ENCODE measurements around the gene C21orf58. TPM values are rescaled to one million over a fixed set of nuclear protein-coding genes. Genes with fewer than 3 reads are reported as not detected.

C21orf58 gene
- total RNA-seq, 1 donor from 2014 or later = 33.4 TPM

DNA sequence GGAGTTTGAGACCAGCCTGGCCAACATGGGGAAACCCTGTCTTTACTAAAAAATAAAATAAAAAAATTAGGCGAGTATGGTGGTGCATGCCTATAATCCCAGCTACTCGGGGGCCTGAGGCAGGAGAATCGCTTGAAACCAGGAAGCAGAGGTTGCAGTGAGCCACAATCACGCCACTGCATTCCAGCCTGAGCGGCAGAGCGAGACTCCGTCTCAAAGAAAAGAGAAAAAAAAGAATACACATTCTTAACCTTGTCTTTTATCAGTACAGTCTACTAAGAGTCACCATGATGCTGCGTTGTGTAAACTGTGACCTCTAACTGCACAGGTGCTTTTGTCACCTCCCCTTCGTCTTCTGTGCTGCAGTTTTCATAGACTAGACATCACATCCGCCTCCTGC lies 37.5 kb upstream of the C21orf58 start:
- Mint-ChIP-seq H3K4me3 (no peak overlapping the region), H3K4me1 (peaks cover 2% of the 10 kb centered on the region), H3K36me3 (ENCODE audit: low read depth) (peaks cover 40% of the 10 kb centered on the region), H3K9me3 (no peaks in the 10 kb centered on the region), H3K27ac (no peak overlapping the region), H3K27me3 (no peaks in the 10 kb centered on the region)
- DNase-seq = no peak
- intact Hi-C loops (cut with micrococcal nuclease) = no loop called here

DNA sequence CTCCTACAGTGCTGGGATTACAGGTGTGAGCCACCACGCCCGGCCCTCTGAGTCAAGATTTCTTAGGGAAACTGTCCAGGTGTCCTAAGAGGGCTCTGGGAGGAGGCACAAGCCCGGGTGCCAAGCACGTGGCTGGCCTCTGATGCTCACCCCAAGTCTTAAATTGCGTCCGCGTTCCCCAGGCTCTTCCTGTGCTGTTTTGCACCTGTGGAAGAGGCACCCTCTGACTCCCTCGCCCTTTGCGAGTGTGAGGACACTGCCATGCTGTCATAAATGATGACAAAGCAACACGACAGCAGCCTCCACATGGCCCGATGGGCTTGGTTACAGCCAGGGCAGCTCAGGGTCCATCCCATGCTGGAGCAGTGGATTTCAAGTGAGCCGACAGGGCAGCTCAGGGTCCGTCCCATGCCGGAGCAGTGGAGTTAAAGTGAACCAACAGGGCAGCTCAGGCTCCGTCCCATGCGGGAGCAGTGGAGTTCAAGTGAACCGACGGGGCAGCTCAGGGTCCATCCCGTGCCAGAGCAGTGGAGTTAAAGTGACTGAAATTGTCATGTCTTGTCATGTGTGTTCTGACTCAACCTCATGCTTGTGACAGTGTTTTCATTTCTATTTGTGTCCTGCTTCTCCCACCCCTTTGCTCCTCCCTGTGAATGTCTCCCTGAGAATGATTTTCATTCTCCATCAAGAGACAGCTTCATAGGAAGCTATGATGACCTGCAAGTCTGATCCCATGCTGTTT lies 34.2 kb upstream of the C21orf58 start:
- H3K9me3 Mint-ChIP-seq = no peaks in the 10 kb centered on the region
- no peak overlapping the region for H3K4me3 Mint-ChIP-seq
- intact Hi-C loops (cut with micrococcal nuclease) = no loop called here
- DNase-seq = no peak
- H3K4me1 Mint-ChIP-seq = no peaks in the 10 kb centered on the region
- H3K36me3 Mint-ChIP-seq (ENCODE audit: low read depth) = peaks cover 39% of the 10 kb centered on the region
- H3K27ac Mint-ChIP-seq = no peak overlapping the region
- H3K27me3 Mint-ChIP-seq = no peaks in the 10 kb centered on the region

DNA sequence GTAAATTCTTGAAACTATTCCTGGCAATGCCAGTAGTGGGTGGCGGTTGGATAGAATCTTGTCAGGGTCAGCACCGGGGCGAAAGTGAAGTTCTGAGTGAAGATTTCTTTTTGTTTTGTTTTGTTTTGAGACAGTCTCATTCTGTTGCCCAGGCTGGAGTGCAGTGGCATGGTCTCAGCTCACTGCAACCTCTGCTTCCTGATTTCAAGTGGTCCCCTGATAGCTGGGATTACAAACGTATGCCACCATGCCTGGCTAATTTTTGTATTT lies 33.6 kb upstream of the C21orf58 start:
- Mint-ChIP-seq H3K4me1 (no peaks in the 10 kb centered on the region), H3K4me3 (no peak overlapping the region), H3K9me3 (no peaks in the 10 kb centered on the region), H3K27me3 (no peaks in the 10 kb centered on the region), H3K36me3 (ENCODE audit: low read depth) (peaks cover 37% of the 10 kb centered on the region), H3K27ac (no peak overlapping the region)
- no peak for DNase-seq
- intact Hi-C loops (cut with micrococcal nuclease) = no loop called here

DNA sequence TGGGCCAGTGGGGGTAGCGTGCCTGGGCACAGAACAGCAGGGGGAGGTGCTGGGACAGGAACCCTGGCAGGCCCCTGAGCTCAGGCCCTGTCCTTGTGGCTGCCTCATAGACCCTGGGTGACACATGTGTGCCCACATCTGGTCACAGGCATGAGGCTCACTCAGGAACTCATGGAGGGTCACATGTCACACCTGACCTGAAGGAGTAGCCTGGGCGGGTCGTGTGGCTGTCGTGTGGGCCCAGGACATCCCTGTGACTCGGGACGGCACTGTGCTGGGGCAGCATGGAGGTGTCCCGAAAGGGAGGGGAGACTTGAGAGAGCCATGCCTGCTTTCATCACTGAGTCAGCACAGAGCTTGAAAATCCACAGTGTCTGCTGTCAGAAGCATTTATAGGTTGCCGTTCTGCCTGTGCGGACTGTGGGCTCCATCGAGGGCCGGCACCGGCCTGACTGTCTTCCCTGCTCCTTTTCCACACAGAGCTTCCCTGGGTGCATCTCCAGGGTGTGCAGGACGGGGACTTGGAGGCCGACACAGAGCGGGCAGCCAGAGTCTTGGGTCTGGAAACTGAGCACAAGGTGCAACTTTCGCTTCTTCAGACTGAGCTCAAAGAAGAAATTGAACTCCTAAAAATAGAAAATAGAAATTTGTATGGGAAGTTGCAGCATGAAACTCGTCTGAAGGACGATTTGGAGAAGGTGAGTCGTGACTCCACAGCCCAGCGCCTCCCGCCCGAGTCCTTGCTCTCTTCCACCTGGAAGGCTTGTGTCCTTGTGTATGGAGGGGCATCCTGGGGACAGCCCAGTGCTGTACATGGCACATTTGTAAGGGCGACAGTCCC lies 33.0 kb upstream of the C21orf58 start:
- H3K27me3 Mint-ChIP-seq = no peaks in the 10 kb centered on the region
- no peak for DNase-seq
- no peaks in the 10 kb centered on the region for H3K4me1 Mint-ChIP-seq
- intact Hi-C loops (cut with micrococcal nuclease) = no loop called here
- H3K27ac Mint-ChIP-seq = no peak overlapping the region
- no peak overlapping the region for H3K4me3 Mint-ChIP-seq
- peaks cover 34% of the 10 kb centered on the region for H3K36me3 Mint-ChIP-seq (ENCODE audit: low read depth)
- no peaks in the 10 kb centered on the region for H3K9me3 Mint-ChIP-seq

DNA sequence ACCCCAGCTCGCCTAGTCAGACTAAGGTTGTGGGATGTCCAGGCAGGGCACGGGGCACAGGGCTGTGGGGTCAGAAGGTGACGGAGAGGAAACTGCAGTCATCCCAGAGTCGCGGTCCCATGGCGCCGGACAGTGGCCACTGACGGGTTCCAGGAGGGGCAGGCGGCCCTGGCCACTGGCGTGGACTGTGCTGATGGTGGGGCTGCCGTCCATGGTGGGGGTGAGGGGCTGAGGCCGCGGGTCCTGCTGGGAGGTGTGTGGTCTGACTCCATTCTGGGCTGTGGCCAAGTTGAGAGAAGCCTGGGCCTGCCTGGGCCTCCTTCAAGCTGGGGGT lies 32.3 kb upstream of the C21orf58 start:
- Mint-ChIP-seq H3K9me3 (no peaks in the 10 kb centered on the region), H3K4me3 (no peak overlapping the region), H3K27ac (no peak overlapping the region), H3K27me3 (no peaks in the 10 kb centered on the region), H3K36me3 (ENCODE audit: low read depth) (peaks cover 36% of the 10 kb centered on the region), H3K4me1 (no peaks in the 10 kb centered on the region)
- DNase-seq = no peak
- intact Hi-C loops (cut with micrococcal nuclease) = no loop called here

DNA sequence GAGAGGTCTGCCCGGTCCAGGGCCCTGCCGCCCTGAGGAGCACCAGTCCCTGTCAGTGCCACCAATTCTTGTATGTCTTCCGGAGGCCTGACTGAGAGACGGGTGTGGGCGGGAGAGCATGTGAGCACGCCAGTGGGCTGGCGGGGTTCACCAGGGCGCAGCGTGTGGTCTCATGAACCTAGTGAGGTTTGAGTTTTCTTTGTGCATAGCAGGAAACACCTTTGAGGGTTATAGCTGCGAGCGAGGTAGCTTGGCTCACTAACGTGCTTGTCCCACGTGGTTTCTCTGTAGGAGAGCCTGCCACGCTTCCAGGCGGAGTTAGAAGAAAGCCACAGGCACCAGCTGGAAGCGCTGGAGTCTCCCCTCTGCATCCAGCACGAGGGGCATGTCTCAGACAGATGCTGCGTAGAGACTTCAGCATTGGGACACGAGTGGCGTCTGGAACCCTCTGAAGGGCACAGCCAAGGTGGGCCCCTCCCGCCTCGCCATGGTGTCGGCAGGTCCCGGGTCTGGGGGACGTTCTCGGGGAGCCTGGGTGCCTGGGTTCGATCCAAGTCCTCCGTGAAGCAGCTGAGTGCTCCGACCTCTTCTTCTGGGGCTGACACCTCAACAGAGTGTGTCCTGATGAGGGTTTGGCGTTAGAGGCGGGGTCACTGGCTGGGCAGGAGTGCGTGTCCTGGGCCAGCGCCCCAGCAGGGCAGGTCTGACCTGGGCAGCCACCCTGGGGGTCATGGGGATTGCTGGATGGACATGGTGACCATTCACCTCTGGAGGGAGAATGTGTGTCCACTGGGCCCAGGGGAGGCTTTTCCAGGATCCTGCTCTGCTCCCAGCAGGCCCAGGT lies 31.7 kb upstream of the C21orf58 start:
- Mint-ChIP-seq H3K9me3 (no peaks in the 10 kb centered on the region), H3K4me1 (no peaks in the 10 kb centered on the region), H3K27me3 (no peaks in the 10 kb centered on the region), H3K4me3 (no peak overlapping the region), H3K27ac (no peak overlapping the region), H3K36me3 (ENCODE audit: low read depth) (peaks cover 34% of the 10 kb centered on the region)
- intact Hi-C loops (cut with micrococcal nuclease) = no loop called here
- DNase-seq = no peak

DNA sequence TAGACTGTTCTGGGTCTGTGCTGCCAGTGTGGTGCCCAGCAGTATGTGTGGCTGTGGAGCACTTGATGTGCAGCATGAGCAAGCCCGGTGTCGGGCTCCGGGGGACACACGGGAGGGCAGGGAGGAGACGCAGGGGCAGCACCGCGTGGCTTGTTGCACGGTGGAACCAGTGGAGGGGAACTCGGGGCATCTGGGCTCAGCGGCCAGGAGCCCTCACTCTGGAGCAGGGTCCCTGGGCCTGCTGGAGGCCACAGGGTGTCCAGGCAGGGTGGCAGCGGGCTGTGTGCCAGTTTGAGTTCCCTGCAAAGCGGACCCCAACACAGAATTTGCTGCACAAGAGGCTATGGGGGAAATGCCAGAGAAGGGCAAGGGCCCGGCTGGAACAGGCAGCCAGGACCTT lies 30.8 kb upstream of the C21orf58 start:
- peaks cover 39% of the 10 kb centered on the region for H3K36me3 Mint-ChIP-seq (ENCODE audit: low read depth)
- H3K4me3 Mint-ChIP-seq = no peak overlapping the region
- H3K4me1 Mint-ChIP-seq = no peaks in the 10 kb centered on the region
- no peaks in the 10 kb centered on the region for H3K27me3 Mint-ChIP-seq
- no peak for DNase-seq
- intact Hi-C loops (cut with micrococcal nuclease) = no loop called here
- H3K9me3 Mint-ChIP-seq = no peaks in the 10 kb centered on the region
- no peak overlapping the region for H3K27ac Mint-ChIP-seq

DNA sequence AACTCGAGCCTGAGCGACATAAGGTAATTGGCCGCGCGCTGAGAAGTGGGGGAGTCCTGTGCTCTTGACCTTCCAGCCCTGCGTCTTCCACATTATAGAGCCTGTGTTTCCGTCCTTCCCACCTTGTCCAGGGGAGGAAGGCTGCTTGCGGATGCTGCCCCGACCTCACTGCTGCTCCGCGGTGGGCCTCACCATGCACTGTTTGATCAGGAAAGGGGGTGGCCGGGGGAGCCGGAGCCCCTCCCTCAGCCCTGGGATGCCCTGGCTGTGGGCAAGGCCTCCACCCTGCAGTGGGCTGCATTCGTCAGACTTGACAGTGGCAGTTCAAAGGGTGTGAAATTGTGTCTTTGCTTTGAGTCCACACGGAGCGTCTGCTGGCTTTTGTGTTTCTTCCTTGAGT lies 30.4 kb upstream of the C21orf58 start:
- Mint-ChIP-seq H3K4me3 (no peak overlapping the region), H3K9me3 (no peaks in the 10 kb centered on the region), H3K27me3 (no peaks in the 10 kb centered on the region), H3K27ac (no peak overlapping the region), H3K4me1 (no peaks in the 10 kb centered on the region), H3K36me3 (ENCODE audit: low read depth) (peaks cover 42% of the 10 kb centered on the region)
- intact Hi-C loops (cut with micrococcal nuclease) = no loop called here
- DNase-seq = no peak

DNA sequence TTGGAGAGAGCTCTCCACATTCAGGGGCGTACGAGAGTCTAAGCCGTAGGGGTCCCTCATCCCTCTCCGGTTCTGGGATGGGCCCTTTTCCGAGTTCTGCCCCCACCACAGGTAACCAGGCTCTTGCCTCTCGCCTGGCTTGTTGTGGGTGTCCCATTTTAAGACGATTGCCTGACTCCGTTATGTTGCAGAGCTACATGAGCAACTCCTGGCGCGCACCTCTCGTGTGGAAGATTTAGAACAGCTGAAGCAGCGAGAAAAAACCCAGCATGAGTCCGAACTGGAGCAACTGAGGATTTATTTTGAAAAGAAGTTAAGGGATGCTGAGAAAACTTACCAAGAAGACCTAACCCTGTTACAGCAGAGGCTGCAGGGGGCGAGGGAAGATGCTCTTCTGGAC lies 29.2 kb upstream of the C21orf58 start:
- H3K4me1 Mint-ChIP-seq = no peaks in the 10 kb centered on the region

DNA sequence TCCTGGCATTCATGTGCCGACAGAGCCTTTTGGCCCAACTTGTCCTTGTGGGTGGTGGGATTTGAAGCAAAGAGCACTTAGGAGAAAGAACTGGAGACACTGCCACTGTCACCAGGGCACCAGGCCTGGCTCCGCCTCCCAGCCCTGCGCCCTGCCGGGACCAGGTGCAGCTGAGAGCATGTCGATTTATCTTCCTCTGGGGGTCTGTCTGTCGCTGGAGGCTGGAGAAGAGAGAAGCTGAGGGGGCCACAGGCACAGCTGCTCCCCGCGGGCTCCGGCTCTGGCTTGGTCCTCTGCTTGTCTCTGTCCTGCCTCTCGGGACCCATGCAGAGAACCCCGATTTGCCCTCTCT lies 28.5 kb upstream of the C21orf58 start:
- intact Hi-C loops (cut with micrococcal nuclease) = no loop called here
- no peak for DNase-seq
- no peak overlapping the region for H3K27ac Mint-ChIP-seq
- peaks cover 45% of the 10 kb centered on the region for H3K36me3 Mint-ChIP-seq (ENCODE audit: low read depth)
- H3K4me3 Mint-ChIP-seq = no peak overlapping the region
- H3K9me3 Mint-ChIP-seq = no peaks in the 10 kb centered on the region
- no peaks in the 10 kb centered on the region for H3K27me3 Mint-ChIP-seq
- H3K4me1 Mint-ChIP-seq = no peaks in the 10 kb centered on the region

More for the DNA sequence above, 29.2 kb upstream of the C21orf58 start:
- no peak for DNase-seq
- Mint-ChIP-seq H3K27ac (no peak overlapping the region), H3K4me3 (no peak overlapping the region), H3K27me3 (no peaks in the 10 kb centered on the region), H3K9me3 (no peaks in the 10 kb centered on the region), H3K36me3 (ENCODE audit: low read depth) (peaks cover 46% of the 10 kb centered on the region)
- intact Hi-C loops (cut with micrococcal nuclease) = no loop called here

DNA sequence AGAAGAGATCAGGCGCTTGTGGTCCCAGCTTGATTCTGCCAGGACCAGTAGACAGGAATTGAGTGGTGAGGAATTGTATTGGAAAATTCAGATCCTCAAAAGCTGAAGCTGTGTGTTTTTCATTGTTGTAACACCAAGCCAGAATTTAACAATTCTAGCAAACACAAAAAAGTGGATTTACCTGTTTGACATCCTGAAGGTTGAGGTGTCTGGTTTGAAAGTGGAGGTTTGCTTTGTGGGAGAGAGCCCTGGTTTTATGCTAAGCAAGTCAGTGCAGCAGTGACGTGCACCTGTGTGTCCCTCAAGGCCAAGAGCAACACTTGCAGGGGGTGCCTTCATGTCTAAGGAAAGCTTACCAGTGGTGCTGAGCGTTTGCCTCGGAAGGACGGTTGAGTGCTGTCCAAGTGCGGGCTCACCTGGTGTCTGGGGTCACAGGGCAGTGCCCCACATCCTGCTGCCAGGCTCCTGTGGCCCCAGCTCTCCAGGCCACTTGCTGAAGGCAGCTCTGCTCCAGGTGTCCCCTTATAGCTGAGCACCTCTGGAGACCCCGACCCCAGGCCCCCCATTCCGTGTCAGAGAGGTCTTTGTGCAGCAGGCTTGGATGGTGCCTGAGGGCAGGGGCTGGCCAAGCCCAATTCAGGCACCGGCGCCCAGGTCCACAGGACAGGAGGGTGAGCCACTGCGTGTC lies 27.9 kb upstream of the C21orf58 start:
- Mint-ChIP-seq H3K4me3 (no peak overlapping the region), H3K27me3 (no peaks in the 10 kb centered on the region), H3K36me3 (ENCODE audit: low read depth) (peaks cover 47% of the 10 kb centered on the region), H3K4me1 (no peaks in the 10 kb centered on the region), H3K27ac (no peak overlapping the region), H3K9me3 (no peaks in the 10 kb centered on the region)
- no peak for DNase-seq
- intact Hi-C loops (cut with micrococcal nuclease) = no loop called here

DNA sequence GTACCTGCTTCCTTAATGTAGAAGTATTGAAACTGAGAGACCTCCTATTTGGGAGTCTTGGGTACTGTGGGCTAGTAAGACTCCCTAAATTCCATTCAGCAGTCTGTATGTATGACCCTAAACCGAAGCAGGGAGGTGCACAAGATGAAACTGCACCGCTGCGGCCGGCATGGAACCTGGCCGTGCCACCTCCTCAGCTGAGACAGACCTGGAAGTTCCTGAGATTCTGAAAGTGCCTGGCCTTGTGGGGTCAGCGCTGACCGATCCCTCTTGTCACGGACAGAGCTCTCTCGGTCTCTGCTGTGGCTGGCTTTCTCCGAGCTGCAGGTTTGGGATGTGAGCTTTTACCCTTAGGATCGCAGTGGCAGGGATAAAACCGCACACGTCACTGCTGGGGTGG lies 27.3 kb upstream of the C21orf58 start:
- peaks cover 51% of the 10 kb centered on the region for H3K36me3 Mint-ChIP-seq (ENCODE audit: low read depth)

DNA sequence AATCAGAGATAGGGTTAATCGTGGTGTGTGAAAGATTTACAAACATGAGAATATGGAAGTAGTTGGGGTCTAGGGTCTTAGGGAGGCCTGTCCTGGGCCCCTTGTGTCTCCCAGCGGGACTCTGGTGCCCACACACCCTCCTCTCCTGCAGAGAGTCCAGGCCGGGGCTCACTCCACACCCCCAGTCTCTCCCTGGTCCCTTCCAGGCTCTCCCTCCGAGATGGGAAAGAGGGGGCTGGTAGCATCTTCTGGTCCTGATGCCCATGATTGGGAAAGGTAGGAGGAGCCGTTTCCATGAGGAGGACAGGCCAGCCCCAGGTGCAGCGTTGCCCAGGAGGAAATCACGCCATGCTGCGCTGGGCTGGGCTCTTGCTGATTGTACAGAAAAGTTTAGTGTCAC lies 26.9 kb upstream of the C21orf58 start:
- DNase-seq = no peak

More for the DNA sequence above, 27.3 kb upstream of the C21orf58 start:
- Mint-ChIP-seq H3K4me3 (no peak overlapping the region), H3K27me3 (no peaks in the 10 kb centered on the region), H3K27ac (no peak overlapping the region), H3K9me3 (no peaks in the 10 kb centered on the region), H3K4me1 (no peaks in the 10 kb centered on the region)
- intact Hi-C loops (cut with micrococcal nuclease) = no loop called here
- no peak for DNase-seq

More for the DNA sequence above, 26.9 kb upstream of the C21orf58 start:
- H3K4me3 Mint-ChIP-seq = no peak overlapping the region
- H3K27ac Mint-ChIP-seq = no peak overlapping the region
- peaks cover 53% of the 10 kb centered on the region for H3K36me3 Mint-ChIP-seq (ENCODE audit: low read depth)
- H3K9me3 Mint-ChIP-seq = no peaks in the 10 kb centered on the region
- H3K4me1 Mint-ChIP-seq = no peaks in the 10 kb centered on the region
- intact Hi-C loops (cut with micrococcal nuclease) = no loop called here
- no peaks in the 10 kb centered on the region for H3K27me3 Mint-ChIP-seq

Measured in activated CD4-positive, alpha-beta T cell treated with anti-CD3 and anti-CD28 coated beads, Interleukin-2, amount 10 ng/mL, durations not matched to agents 24 days and 14 days (primary cell).